Testis (tissue), 3 donors: Measurements from ENCODE around the gene PLGLB1. TPM values are rescaled to one million over a fixed set of nuclear protein-coding genes. Genes with fewer than 3 reads are reported as not detected.
"Not testable (repeated sequence)": the region's sequence is repeated elsewhere in the genome, so short reads cannot be mapped to it uniquely, and the experiment has no call there.

Experiments used
- DNase-seq: peaks from one replicate; pipeline ENCODE4 v3.0.0-alpha.2; 2019
- H3K27ac ChIP-seq, 2 donors: fragments of 200-600 bp; sonication (generic); one replicate each; pipeline ENCODE4 v1.5.1; 2019
- H3K27me3 ChIP-seq: fragments of 200-600 bp; sonication (generic); one replicate; pipeline ENCODE4 v1.5.1; 2019
- H3K36me3 ChIP-seq: fragments of 200-600 bp; sonication (generic); one replicate; pipeline ENCODE4 v1.5.1; 2017; ENCODE audit warnings: low read depth; ENCODE audit errors: missing control alignments
- H3K4me1 ChIP-seq: fragments of 200-600 bp; sonication (generic); one replicate; pipeline ENCODE4 v1.5.1; 2019
- H3K4me3 ChIP-seq, 2 donors: fragments of 200-600 bp; sonication (generic); one replicate each; pipeline ENCODE4 v1.5.1; 2017 to 2019
- H3K9me3 ChIP-seq: fragments of 200-600 bp; sonication (generic); one replicate; pipeline ENCODE4 v1.5.1; 2017
- WGBS, 2 donors: methylation state at CpG; one replicate each; pipeline ENCODE4 v1.1.5; 2018; 5-methylcytosine and 5-hydroxymethylcytosine counted together
- intact Hi-C: fragments of 100-400 bp; cut with DNase I; formaldehyde crosslinking; loops from one replicate; pipeline ENCODE4 v1.15.1; 2023; ENCODE audit warnings: low total_unique reads
- polyA plus RNA-seq: library from polyadenylated mRNA; stranded (reverse); fragments of 350-450 nt; fragmentation: Illumina TruSeq; extraction: RNeasy Lipid Tissue Mini Kit (QIAGEN cat#74804); gene quantifications from one replicate; pipeline ENCODE4 v1.2.3, GENCODE V29; 2014; ENCODE audit warnings: low read depth, low replicate concordance; ENCODE audit not compliant: insufficient read depth
- small RNA-seq, 2 donors: library from RNA; depleted of rRNA; stranded (forward); fragments of <200 nt; gene quantifications; one replicate each; pipeline ENCODE3, GENCODE V24; 2016
- total RNA-seq, 2 donors: library from RNA; depleted of rRNA; stranded (reverse); fragments of >200 nt; gene quantifications; one replicate each; pipeline ENCODE4 v1.2.3, GENCODE V29; 2016

PLGLB1 gene
- total and polyA plus RNA-seq, 3 donors from 2014 or later: 0.37 to 11.2 (median 1.1) TPM

DNA sequence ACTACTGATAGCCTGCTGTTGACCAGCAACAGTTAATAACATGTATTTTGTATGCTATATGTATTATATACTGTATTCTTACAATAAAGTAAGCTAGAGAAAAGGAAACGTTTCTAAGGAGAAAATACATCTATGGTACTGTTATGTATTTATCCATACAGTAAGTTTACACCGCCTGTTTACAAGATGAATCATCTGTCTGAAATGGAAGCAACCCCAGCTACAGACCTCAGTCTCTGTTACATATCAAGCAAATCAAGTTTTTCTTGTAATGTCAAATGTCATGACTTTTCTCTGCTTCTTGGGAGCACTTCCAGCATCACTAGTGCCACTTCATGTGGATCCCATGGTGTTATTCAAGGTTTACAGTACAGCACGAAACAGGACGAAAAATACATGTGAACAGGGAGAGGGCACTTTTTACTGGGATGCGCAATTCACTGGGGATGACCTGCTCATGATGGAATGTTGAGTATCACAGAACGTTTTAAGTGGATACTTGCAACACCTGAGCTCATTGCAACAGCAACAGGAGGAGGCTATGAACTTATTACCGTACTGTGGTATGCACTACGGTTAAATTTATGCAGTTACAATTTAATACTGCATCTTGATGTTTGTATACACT is 2.5 kb upstream of the PLGLB1 start:
- DNase-seq, H3K9me3 ChIP-seq, H3K27ac ChIP-seq, H3K4me3 ChIP-seq, intact Hi-C loops, H3K4me1 ChIP-seq, H3K36me3 ChIP-seq, H3K27me3 ChIP-seq: not testable (repeated sequence)
- WGBS, 2 donors: 82 to 95% methylated on average over 2 to 3 of the region's 8 CpGs

DNA sequence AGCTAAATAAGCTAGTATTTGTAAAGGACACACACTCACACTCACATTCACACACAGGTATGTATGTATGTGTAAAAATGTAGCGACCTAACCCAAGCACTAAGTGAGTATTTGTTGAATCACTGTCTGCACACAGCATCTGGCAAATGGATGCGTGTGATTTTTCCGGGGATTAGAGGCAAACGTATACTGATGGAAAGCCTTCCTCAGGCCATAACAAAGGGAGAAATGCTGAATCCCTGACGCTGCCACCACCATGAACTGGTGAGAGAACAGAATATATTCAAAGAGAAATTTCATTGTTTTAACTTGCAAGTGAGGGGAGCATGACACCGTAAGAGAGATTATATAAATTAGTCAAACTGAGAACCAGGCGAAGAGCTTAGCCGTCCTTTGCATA is 601 bp downstream of the PLGLB1 start:
- intact Hi-C loops, H3K4me3 ChIP-seq, H3K27me3 ChIP-seq, DNase-seq, H3K9me3 ChIP-seq, H3K27ac ChIP-seq, H3K4me1 ChIP-seq, H3K36me3 ChIP-seq: not testable (repeated sequence)
- WGBS, 2 donors: no CpG with 5 or more reads among the region's 8 CpGs

DNA sequence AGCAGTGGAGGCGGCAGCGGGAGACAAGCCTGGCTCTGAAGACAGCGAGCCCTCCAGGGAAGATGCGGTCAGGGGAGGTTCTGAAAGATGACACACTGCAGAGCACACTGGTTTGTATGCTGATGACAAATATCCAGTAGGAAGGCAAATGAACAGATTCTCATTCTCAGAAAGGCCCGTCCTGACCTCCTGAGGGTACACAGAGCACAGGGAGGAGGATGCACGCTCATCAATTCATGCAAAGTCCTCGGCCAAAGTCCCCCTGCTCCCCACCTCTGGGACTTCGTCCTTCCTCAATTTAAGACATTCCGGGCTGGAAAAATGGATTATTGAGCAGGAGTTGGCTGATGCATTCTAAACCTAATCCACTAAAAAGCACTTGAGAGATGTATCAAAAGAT is 2.6 kb downstream of the PLGLB1 start:
- H3K9me3 ChIP-seq, intact Hi-C loops, H3K4me3 ChIP-seq, H3K4me1 ChIP-seq, H3K27me3 ChIP-seq, H3K27ac ChIP-seq, DNase-seq, H3K36me3 ChIP-seq: not testable (repeated sequence)
- no CpG with 5 or more reads among the region's 9 CpGs for WGBS, 2 donors

DNA sequence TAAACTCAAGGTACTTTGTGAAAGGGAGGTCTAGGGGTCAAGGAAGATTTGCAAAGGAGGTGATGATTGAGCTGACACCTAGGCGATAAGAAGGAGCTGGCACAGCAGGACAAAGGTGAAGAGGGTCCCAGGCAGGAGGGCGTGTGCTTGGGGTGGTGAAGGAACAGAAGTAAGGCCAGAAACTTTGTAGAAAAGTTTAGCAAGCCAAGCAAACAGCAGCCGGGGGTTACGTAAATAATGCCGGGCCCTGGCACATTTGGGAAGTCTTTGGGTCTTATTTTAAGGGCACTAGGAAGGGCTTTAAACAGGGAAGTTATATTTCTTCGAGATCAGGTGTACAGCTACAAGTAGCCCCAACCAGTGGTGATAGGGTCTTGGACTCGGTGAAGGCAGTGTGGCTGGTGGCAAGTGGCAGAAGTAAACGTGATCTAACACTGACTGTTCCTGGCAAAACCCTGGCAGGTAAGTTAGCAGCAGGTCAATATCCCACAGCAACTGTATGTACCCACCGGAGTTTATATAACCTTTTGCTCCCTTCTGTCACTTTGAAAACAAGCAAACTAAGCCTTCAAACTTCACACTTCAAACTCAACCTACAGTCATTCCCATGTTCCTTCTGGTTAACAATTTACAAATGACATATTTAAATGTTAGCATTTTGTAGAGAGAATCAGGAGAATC is 7.0 kb downstream of the PLGLB1 start:
- H3K36me3 ChIP-seq, H3K27ac ChIP-seq, H3K9me3 ChIP-seq, intact Hi-C loops, H3K4me3 ChIP-seq, H3K4me1 ChIP-seq, H3K27me3 ChIP-seq, DNase-seq: not testable (repeated sequence)
- 68% methylated on average over 3 of the region's 9 CpGs; no CpG with 5 or more reads in 1 of the 2 donors for WGBS, 2 donors

DNA sequence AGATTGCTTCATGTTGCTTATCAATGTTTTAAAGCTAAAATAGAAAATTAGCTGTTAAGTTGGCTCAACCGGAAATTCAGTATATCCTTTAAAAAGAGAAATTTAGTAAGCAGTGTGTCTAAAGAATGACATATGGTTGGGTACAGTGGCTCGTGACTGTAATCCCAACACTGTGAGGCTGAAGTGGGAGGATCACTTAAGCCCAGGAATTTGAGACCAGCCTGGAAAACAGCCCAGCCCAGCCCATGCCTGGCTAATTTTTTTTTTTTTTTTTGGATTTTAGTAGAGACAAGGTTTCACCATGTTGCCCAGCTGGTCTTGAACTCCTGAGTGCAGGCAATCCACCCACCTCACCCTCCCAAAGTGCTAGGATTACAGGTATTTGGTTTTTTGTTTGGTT is 17.2 kb downstream of the PLGLB1 start:
- DNase-seq, H3K9me3 ChIP-seq, intact Hi-C loops, H3K27me3 ChIP-seq, H3K4me1 ChIP-seq, H3K36me3 ChIP-seq, H3K27ac ChIP-seq, H3K4me3 ChIP-seq: not testable (repeated sequence)
- WGBS, 2 donors: no CpG with 5 or more reads among the region's 2 CpGs

Small RNAs within 50 kb of the gene (small RNA-seq; reads per million reads assigned to genes)
- 0.28 to 0.64 reads per million in 2 donors for gene AC125232.1

Other genes with a start within 250 kb of the PLGLB1 start
- gene CD8A, start 230.9 kb downstream of the PLGLB1 start, total RNA-seq: 1 to 10 TPM in 1 of 2 donors, under 1 TPM in 1; 0.31 to 1.7 TPM
- gene CD8A, start 230.9 kb downstream of the PLGLB1 start, polyA plus RNA-seq: 2.9 TPM
- under 1 TPM in 1 of 2 donors, not detected in 1; 0.43 TPM for gene CD8B, start 160.0 kb downstream of the PLGLB1 start, total RNA-seq
- gene CD8B, start 160.0 kb downstream of the PLGLB1 start, polyA plus RNA-seq: 2.2 TPM
- 10 to 100 TPM; 48.9 to 74.8 TPM for gene RGPD1, start 79.7 kb downstream of the PLGLB1 start, total RNA-seq
- 22.3 TPM for gene RGPD1, start 79.7 kb downstream of the PLGLB1 start, polyA plus RNA-seq